Activated T-cell treated with anti-CD3 and anti-CD28 coated beads, Interleukin-2, amount 50 U/mL, for 72 hours (primary cell): ENCODE results near the gene NRTN. TPM values are rescaled to one million over a fixed set of nuclear protein-coding genes. Genes with fewer than 3 reads are reported as not detected.

Experiments
- ATAC-seq, 2 donors: fragments of 150-1000 bp; cut with Tn5 transposase; replicated peaks in 1 of 2; 2 replicates each; pipeline ENCODE4 v1.10.0; 2021; ENCODE audit warnings: moderate library complexity in 2 of 2, mild to moderate bottlenecking in 1 of 2
- DNase-seq, 2 donors: peaks; one replicate each; pipeline ENCODE4 v3.0.0; 2021 to 2022; ENCODE audit warnings: mixed read lengths in 1 of 2
- H3K27ac Mint-ChIP-seq: one replicate; pipeline ENCODE4 v1.8.0; 2022; ENCODE audit warnings: mild to moderate bottlenecking, moderate library complexity, mixed read lengths
- H3K27me3 Mint-ChIP-seq: one replicate; pipeline ENCODE4 v1.8.0; 2022; ENCODE audit warnings: low read depth, mixed read lengths
- H3K36me3 Mint-ChIP-seq, 2 donors: one replicate each; pipeline ENCODE4 v1.8.0; 2022; ENCODE audit warnings: mixed read lengths in 2 of 2, mild to moderate bottlenecking in 1 of 2; ENCODE audit not compliant: insufficient read depth in 2 of 2
- H3K4me1 Mint-ChIP-seq: one replicate; pipeline ENCODE4 v1.8.0; 2022; ENCODE audit warnings: low read depth, mixed read lengths
- H3K4me3 Mint-ChIP-seq, 2 donors: one replicate each; pipeline ENCODE4 v1.8.0; 2022; ENCODE audit warnings: mild to moderate bottlenecking in 2 of 2, mixed read lengths in 2 of 2, moderate library complexity in 2 of 2
- H3K9me3 Mint-ChIP-seq, 2 donors: one replicate each; pipeline ENCODE4 v1.8.0; 2022; ENCODE audit warnings: mixed read lengths in 2 of 2
- total RNA-seq, 2 donors: library from RNA; stranded (reverse); gene quantifications; one replicate each; pipeline ENCODE4 v1.2.3, GENCODE V29; 2022

NRTN gene
- total RNA-seq, 2 donors from 2014 or later, result 2.7 to 3.7 TPM

GRCh38 chr19:5826531-5827341 lies 21.9 kb downstream of the NRTN start:
- peak; percentile 13 to 22 for DNase-seq
- Mint-ChIP-seq H3K9me3 (no peaks in the 10 kb centered on the region), H3K27me3 (no peaks in the 10 kb centered on the region), H3K4me1 (peaks cover 8% of the 10 kb centered on the region), H3K4me3 (peak overlapping the region; percentile 98 to 100), H3K36me3 (peaks cover 2% of the 10 kb centered on the region in 2 donors), H3K27ac (peak overlapping the region; percentile 99)
- ATAC-seq, result no peak

DNA sequence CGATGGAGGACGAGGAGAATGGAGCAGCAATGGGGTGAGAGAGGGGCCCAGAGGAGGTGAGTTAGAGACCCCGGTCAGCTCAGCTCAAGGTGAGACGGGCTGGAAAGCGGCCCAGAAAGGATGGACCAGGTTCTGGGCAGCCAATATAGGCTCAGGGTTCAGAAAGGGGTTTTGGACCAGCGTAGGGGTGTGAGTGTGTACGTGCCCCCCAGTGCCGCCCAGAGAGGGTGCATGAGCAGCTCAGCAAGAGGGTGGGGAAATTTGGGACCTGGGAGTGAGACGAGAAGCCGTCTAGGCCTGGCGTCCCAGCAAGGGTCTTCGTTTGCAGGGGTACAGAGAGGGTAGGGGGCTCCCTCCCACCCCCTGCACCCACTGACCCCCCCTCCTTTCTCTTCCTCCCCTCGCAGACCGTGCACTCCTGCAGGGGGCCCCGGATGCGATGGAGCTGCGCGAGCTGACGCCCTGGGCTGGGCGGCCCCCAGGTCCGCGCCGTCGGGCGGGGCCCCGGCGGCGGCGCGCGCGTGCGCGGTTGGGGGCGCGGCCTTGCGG lies 22.5 kb downstream of the NRTN start:
- Mint-ChIP-seq H3K36me3 (peaks cover 2% of the 10 kb centered on the region in 2 donors), H3K27ac (peak overlapping the region; percentile 99), H3K4me1 (peaks cover 8% of the 10 kb centered on the region), H3K4me3 (peak overlapping the region; percentile 98 to 100), H3K27me3 (no peaks in the 10 kb centered on the region), H3K9me3 (no peaks in the 10 kb centered on the region)
- ATAC-seq (no peak), DNase-seq (peak in 1 of 2 donors; percentile 7)

DNA sequence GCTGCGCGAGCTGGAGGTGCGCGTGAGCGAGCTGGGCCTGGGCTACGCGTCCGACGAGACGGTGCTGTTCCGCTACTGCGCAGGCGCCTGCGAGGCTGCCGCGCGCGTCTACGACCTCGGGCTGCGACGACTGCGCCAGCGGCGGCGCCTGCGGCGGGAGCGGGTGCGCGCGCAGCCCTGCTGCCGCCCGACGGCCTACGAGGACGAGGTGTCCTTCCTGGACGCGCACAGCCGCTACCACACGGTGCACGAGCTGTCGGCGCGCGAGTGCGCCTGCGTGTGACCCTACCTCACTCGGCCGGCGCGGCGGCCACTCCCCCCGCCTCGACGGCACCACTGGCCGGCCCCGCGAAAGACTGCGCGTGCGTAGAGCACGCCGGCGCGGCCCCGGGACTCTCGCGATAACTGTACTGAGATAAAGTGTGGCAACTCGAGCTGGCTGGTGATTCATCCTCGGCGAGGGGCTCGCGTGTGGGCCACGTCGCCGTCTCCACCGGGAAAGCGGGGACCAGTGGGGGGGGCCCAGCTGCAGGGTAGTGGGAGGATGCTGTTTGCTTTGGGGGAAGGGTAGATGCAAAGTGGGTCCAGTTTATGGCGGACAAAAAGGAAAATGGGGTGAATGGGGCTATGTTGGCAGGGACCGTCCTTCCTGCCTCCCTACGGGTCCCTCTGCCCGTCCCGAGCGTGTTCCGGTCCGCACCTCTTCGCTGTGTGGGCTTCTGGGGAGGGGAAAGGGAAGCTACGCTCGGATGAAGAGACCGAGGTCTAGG lies 23.2 kb downstream of the NRTN start:
- peak overlapping the region; percentile 98 for H3K27ac Mint-ChIP-seq
- peak; percentile 96 to 99 for DNase-seq
- H3K27me3 Mint-ChIP-seq, result no peaks in the 10 kb centered on the region
- peak overlapping the region; percentile 97 to 100 for H3K4me3 Mint-ChIP-seq
- peak; percentile 84 to 86 for ATAC-seq
- H3K36me3 Mint-ChIP-seq, result peaks cover 2% of the 10 kb centered on the region in 2 donors
- H3K4me1 Mint-ChIP-seq, result peaks cover 8% of the 10 kb centered on the region
- H3K9me3 Mint-ChIP-seq, result no peaks in the 10 kb centered on the region

DNA sequence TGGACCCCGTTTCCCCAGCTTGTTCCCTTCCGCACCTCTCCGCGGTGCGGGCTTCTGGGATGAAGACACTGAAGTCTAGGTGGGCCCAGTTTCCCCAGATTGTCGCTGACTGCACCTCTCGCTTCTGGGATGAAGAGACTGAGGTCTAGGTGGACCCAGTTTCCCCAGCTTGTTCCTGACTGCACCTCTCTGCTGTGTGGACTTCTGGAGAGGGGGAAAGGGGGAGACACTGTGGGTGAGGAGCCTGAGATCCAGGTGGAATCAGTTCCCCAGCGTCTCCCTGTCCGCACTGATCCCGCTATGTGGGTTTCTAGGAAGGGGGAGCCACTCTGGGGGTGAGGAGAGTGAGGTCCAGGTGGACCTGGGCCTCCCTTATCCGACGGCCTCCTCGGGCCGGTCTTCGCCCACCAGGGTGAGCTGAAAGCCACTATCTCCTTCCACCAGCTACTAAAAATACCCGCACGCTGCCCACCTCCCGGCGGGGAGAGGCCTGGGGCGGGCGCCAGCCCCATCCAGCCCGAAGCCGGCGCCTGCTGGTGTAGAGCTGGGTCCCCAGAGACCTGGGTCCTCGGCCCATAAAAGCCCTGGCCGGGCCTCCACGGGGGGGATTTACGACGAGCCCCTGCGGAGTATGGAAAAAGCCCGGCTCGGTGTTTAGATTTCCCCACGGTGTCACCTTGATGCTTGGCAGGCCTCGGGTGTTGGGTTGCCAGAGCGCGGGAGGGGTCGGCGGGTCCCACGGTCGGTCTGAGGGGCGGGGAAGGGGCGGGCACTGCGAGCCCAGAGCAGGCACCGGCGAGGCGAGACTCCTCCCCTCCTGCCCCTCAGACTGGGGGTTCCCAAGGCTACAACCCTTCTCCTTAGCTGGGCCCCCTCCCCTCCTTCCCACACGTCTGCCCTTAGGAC lies 24.0 kb downstream of the NRTN start:
- H3K9me3 Mint-ChIP-seq, result no peaks in the 10 kb centered on the region
- no peaks in the 10 kb centered on the region for H3K27me3 Mint-ChIP-seq
- H3K4me3 Mint-ChIP-seq, result peak overlapping the region; percentile 97 to 100
- DNase-seq (peak; percentile 44 to 50), ATAC-seq (no peak)
- peaks cover 2% of the 10 kb centered on the region in 2 donors for H3K36me3 Mint-ChIP-seq
- H3K4me1 Mint-ChIP-seq, result peaks cover 8% of the 10 kb centered on the region
- peak overlapping the region; percentile 98 for H3K27ac Mint-ChIP-seq

- Mint-ChIP-seq H3K27me3 (no peaks in the 10 kb centered on the region), H3K9me3 (no peaks in the 10 kb centered on the region), H3K27ac (peak overlapping the region; percentile 83), H3K4me3 (peak overlapping the region; percentile 71 to 97), H3K36me3 (peaks cover 2% of the 10 kb centered on the region in 2 donors), H3K4me1 (peaks cover 8% of the 10 kb centered on the region)
- DNase-seq (no peak), ATAC-seq (no peak)
Observed at GRCh38 chr19:5829567-5830310, 24.9 kb downstream of the NRTN start.

DNA sequence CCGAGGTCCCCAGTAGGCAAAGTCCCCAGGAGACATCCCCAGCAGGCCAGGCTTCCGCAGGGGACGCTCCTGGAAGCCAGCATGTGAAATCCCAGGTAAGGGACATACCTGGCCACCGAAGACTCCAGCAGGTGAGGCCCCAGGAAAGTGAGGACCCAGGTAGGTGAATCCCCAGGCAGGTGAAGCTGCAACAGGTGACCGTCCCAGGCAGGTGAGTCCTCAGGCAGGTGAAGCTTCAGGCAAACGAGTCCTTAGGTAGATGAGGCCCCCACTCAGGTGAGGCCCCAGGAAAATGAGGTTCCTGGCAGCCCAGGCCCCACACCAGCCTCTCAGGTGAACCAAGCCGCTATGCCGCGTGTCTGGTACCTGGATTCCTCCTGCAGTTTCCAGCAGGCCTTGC lies 26.3 kb downstream of the NRTN start:
- no peaks in the 10 kb centered on the region for H3K9me3 Mint-ChIP-seq
- ATAC-seq (no peak), DNase-seq (no peak)
- H3K4me1 Mint-ChIP-seq, result peaks cover 8% of the 10 kb centered on the region
- no peaks in the 10 kb centered on the region for H3K27me3 Mint-ChIP-seq
- H3K27ac Mint-ChIP-seq, result no peak overlapping the region
- no peak overlapping the region for H3K4me3 Mint-ChIP-seq
- peaks cover 2% of the 10 kb centered on the region in 2 donors for H3K36me3 Mint-ChIP-seq

DNA sequence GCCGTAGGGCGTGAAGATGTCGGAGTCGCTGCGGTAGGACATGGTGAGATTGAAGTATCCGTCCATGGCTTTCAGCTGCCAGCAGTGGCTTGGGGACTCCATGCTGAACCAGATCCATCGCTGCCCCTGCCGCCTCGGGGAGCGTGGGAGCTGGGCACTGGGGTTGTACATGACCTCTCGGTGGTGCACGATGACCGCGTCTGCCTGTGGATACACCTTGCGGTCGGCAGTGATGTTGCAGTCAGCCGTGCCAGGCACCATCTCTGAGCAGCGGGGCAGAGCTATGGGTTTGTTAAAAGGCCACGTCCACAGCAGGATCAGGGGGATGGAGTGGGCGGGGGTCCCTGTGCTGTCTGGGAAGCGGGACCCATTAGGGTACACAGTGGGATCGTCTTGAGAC lies 27.2 kb downstream of the NRTN start:
- ATAC-seq (no peak), DNase-seq (no peak)
- H3K36me3 Mint-ChIP-seq, result peaks cover 2% of the 10 kb centered on the region in 2 donors
- H3K4me1 Mint-ChIP-seq, result peaks cover 1% of the 10 kb centered on the region
- H3K27me3 Mint-ChIP-seq, result no peaks in the 10 kb centered on the region
- H3K4me3 Mint-ChIP-seq, result no peak overlapping the region
- H3K27ac Mint-ChIP-seq, result no peak overlapping the region
- no peaks in the 10 kb centered on the region for H3K9me3 Mint-ChIP-seq

DNA sequence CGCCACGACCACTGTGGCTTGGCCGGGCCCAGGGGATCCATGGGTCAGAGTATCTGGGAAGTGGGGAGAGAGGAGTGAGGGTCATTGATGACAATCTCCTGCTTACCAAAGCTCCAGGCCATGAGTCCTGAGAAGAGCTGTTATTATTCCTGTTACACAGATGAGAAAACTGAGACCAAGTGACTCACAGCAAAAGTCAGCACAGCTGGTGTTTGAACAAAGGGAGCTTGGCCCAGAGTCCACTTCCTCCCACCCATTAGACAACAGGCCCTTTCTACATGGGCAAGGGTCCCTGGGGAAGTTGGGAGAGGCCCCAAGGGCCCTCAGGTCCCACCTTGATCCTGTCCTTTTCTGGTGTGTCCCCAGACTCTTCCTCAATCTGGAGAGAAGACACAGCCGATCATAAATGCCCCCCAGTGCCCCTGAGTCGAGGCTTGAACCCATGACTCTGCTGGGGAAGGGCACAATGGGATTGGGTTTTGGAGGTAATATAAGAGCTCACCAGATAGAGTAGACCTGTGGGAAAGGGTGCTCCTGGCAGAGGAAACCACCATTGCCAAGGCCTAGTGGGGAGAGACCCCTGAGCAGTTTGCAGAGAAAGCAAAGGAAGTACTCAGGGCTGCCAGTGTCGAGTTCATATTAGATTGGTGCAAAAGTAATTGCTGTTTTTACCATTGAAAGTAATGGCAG lies 27.8 kb downstream of the NRTN start:
- no peak overlapping the region for H3K4me3 Mint-ChIP-seq

GRCh38 chr19:5837761-5838352 lies 33.0 kb downstream of the NRTN start:
- ATAC-seq (no peak), DNase-seq (no peak)
- no peaks in the 10 kb centered on the region for H3K9me3 Mint-ChIP-seq
- no peaks in the 10 kb centered on the region for H3K36me3 Mint-ChIP-seq
- H3K4me1 Mint-ChIP-seq, result peaks cover 14% of the 10 kb centered on the region
- no peak overlapping the region for H3K4me3 Mint-ChIP-seq
- peaks cover 9% of the 10 kb centered on the region for H3K27me3 Mint-ChIP-seq
- no peak overlapping the region for H3K27ac Mint-ChIP-seq

More for the DNA sequence above, 27.8 kb downstream of the NRTN start:
- no peaks in the 10 kb centered on the region for H3K27me3 Mint-ChIP-seq
- no peaks in the 10 kb centered on the region for H3K9me3 Mint-ChIP-seq
- no peaks in the 10 kb centered on the region for H3K4me1 Mint-ChIP-seq
- H3K36me3 Mint-ChIP-seq, result peaks cover 2% of the 10 kb centered on the region in 2 donors
- ATAC-seq, result no peak
- no peak overlapping the region for H3K27ac Mint-ChIP-seq
- no peak for DNase-seq

GRCh38 chr19:5838353-5839064 lies 33.6 kb downstream of the NRTN start:
- no peak for ATAC-seq

More at GRCh38 chr19:5838353-5839064, 33.6 kb downstream of the NRTN start:
- Mint-ChIP-seq H3K4me3 (no peak overlapping the region), H3K27me3 (peaks cover 9% of the 10 kb centered on the region), H3K4me1 (peaks cover 14% of the 10 kb centered on the region), H3K9me3 (no peaks in the 10 kb centered on the region), H3K36me3 (no peaks in the 10 kb centered on the region), H3K27ac (no peak overlapping the region)
- DNase-seq, result no peak
